Vagina (tissue), 2 donors: Measurements from ENCODE around the gene SNX32. TPM values are rescaled to one million over a fixed set of nuclear protein-coding genes. Genes with fewer than 3 reads are reported as not detected.

Experiments
- DNase-seq, 2 donors: peaks; one replicate each; pipeline ENCODE4 v3.0.0-alpha.2; 2017; ENCODE audit errors: extremely low spot score in 2 of 2
- H3K27ac ChIP-seq: fragments of 200-600 bp; sonication (generic); one replicate; pipeline ENCODE4 v1.5.1; 2019
- H3K27me3 ChIP-seq: fragments of 200-600 bp; sonication (generic); one replicate; pipeline ENCODE4 v1.5.1; 2019
- H3K36me3 ChIP-seq, 2 donors: fragments of 200-600 bp; sonication (generic); one replicate each; pipeline ENCODE4 v1.5.1; 2017 to 2019
- H3K4me1 ChIP-seq: fragments of 200-600 bp; sonication (generic); one replicate; pipeline ENCODE4 v1.5.1; 2019
- H3K4me3 ChIP-seq, 2 donors: fragments of 200-600 bp; sonication (generic); 1 replicate in 1 of 2; 2 replicates in 1 of 2; pipeline ENCODE4 v1.5.1; 2016 to 2019
- H3K9me3 ChIP-seq: fragments of 200-600 bp; sonication (generic); one replicate; pipeline ENCODE4 v1.5.1; 2019
- POLR2A ChIP-seq, 2 donors: fragments of 450-650 bp; IDR thresholded peaks; one replicate each; pipeline ENCODE4 v1.6.1; 2017; ENCODE audit warnings: antibody characterized with exemption in 2 of 2, mild to moderate bottlenecking in 2 of 2, moderate library complexity in 2 of 2
- POLR2AphosphoS5 ChIP-seq, 2 donors: sonication (generic); formaldehyde crosslinking; IDR thresholded peaks; one replicate each; pipeline ENCODE4 v1.9.0; 2017; ENCODE audit warnings: antibody characterized with exemption in 2 of 2, mild to moderate bottlenecking in 2 of 2, low read depth in 1 of 2; ENCODE audit not compliant: insufficient read depth in 1 of 2
- intact Hi-C: fragments of 100-400 bp; cut with DNase I; formaldehyde crosslinking; loops from one replicate; pipeline ENCODE4 v1.15.1; 2023
- total RNA-seq: library from RNA; depleted of rRNA; stranded (reverse); fragments of >200 nt; gene quantifications from one replicate; pipeline ENCODE4 v1.2.3, GENCODE V29; 2016
- TF ChIP-seq, protein P1 (sequence below), 3 experiments: fragments of 450-650 bp in 2 of 3; fragments of 200-600 bp in 1 of 3; sonication (generic) in 1 of 3; IDR thresholded peaks; one replicate each; pipeline ENCODE4 v1.5.1; 2017 to 2019; ENCODE audit warnings: antibody characterized with exemption in 3 of 3, mild to moderate bottlenecking in 2 of 3, moderate library complexity in 2 of 3

SNX32 gene
- total RNA-seq, 1 donor from 2014 or later = 1.5 TPM

DNA sequence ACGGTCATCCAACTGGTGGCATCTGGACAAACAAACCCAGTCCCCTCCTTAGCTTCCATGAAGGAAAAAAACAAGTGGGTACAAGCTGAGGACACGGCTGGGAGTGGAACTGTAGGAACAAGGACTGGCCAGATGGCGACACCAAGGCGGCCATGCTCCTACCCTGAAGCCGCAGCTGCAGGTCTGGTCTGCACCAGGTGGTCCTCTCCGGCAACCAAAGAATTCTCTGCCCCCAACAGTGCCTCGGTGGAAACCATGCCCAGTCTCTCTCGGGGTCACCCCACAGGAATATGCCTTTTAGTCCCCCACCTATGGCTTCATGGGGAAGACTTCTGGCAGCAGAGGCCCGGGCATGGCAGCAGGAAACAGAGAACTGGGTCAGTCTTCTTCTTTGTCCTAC is 24.3 kb upstream of the SNX32 start:
- no peak overlapping the region for H3K27ac ChIP-seq
- H3K4me1 ChIP-seq = peaks cover 9% of the 10 kb centered on the region
- intact Hi-C loops = no loop called here
- TF ChIP-seq POLR2A (IDR thresholded peaks at IDR 0.05) (no peak), POLR2AphosphoS5 (IDR thresholded peaks at IDR 0.05; ENCODE audit: insufficient read depth in 1 of 2, low read depth in 1 of 2) (no peak)
- TF ChIP-seq, protein P1, sequence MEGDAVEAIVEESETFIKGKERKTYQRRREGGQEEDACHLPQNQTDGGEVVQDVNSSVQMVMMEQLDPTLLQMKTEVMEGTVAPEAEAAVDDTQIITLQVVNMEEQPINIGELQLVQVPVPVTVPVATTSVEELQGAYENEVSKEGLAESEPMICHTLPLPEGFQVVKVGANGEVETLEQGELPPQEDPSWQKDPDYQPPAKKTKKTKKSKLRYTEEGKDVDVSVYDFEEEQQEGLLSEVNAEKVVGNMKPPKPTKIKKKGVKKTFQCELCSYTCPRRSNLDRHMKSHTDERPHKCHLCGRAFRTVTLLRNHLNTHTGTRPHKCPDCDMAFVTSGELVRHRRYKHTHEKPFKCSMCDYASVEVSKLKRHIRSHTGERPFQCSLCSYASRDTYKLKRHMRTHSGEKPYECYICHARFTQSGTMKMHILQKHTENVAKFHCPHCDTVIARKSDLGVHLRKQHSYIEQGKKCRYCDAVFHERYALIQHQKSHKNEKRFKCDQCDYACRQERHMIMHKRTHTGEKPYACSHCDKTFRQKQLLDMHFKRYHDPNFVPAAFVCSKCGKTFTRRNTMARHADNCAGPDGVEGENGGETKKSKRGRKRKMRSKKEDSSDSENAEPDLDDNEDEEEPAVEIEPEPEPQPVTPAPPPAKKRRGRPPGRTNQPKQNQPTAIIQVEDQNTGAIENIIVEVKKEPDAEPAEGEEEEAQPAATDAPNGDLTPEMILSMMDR (IDR thresholded peaks at IDR 0.05) = no peak
- H3K4me3 ChIP-seq = no peak overlapping the region
- no peaks in the 10 kb centered on the region for H3K36me3 ChIP-seq
- DNase-seq = no peak
- H3K9me3 ChIP-seq = no peaks in the 10 kb centered on the region
- no peaks in the 10 kb centered on the region for H3K27me3 ChIP-seq

- intact Hi-C loops = loop anchor here (10.0 kb wide), 1 partner anchor 185 kb away; no protein-coding TSS in a partner anchor
Measured at GRCh38 chr11:65810046-65810868, 23.5 kb upstream of the SNX32 start.

GRCh38 chr11:65811764-65812475 is 21.8 kb upstream of the SNX32 start:
- H3K27me3 ChIP-seq = no peaks in the 10 kb centered on the region
- no peak overlapping the region for H3K27ac ChIP-seq
- intact Hi-C loops = loop anchor here (10.0 kb wide), 1 partner anchor 187 kb away; no protein-coding TSS in a partner anchor
- no peak for DNase-seq
- no peaks in the 10 kb centered on the region for H3K9me3 ChIP-seq
- H3K4me3 ChIP-seq = no peak overlapping the region
- H3K4me1 ChIP-seq = peaks cover 21% of the 10 kb centered on the region
- no peaks in the 10 kb centered on the region for H3K36me3 ChIP-seq
- TF ChIP-seq POLR2A (IDR thresholded peaks at IDR 0.05) (no peak), POLR2AphosphoS5 (IDR thresholded peaks at IDR 0.05; ENCODE audit: insufficient read depth in 1 of 2, low read depth in 1 of 2) (no peak)
- TF ChIP-seq, protein P1 (IDR thresholded peaks at IDR 0.05) = no peak

More at GRCh38 chr11:65810046-65810868, 23.5 kb upstream of the SNX32 start:
- Histone ChIP-seq H3K4me3 (no peak overlapping the region), H3K36me3 (no peaks in the 10 kb centered on the region), H3K27ac (no peak overlapping the region), H3K4me1 (peaks cover 15% of the 10 kb centered on the region), H3K27me3 (no peaks in the 10 kb centered on the region), H3K9me3 (no peaks in the 10 kb centered on the region)
- TF ChIP-seq POLR2A (IDR thresholded peaks at IDR 0.05) (no peak), POLR2AphosphoS5 (IDR thresholded peaks at IDR 0.05; ENCODE audit: insufficient read depth in 1 of 2, low read depth in 1 of 2) (no peak)
- TF ChIP-seq, protein P1 (IDR thresholded peaks at IDR 0.05) = no peak
- DNase-seq = no peak

DNA sequence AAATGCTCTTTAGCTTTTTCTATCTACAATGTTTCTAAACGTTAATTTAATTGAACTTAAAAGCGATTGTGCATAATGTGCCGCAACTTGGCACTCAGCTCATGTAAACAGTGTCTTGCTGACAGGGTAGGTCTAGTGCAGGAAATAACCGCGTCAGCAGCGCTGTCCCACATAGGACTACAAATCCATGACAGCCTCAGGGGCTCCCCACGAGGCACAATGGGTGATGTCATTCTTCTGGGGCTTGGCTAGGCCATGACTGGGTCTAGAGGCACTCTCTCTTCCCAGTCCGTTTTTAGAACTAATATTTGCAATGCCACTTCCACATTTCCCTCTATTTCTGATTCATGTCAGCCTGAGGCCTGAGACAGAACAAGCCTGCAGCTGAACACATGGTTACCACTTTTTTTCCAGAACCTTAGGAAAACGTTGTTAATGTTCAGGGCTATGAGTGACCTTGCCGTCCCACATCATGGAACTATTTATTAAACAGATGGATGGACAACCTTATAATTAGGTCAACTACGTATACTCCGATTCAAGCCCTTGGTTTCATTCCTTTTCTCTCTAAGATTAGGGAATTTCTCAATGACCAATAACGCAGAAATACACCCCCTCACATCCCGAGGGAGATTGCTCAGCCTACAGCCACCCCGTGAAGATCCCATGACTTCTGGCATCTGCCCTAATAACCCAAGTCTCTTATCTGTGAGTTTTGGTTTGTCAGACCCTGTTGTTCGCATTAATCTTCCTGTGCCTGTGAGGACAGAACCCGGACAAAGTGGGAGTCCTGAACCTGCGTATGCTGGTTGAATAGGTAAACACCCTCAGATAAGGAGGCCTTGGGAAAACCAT is 19.4 kb upstream of the SNX32 start:
- no peak for TF ChIP-seq POLR2A (IDR thresholded peaks at IDR 0.05)
- no peak for TF ChIP-seq POLR2AphosphoS5 (IDR thresholded peaks at IDR 0.05; ENCODE audit: insufficient read depth in 1 of 2, low read depth in 1 of 2)
- TF ChIP-seq, protein P1 (IDR thresholded peaks at IDR 0.05) = no peak
- Histone ChIP-seq H3K9me3 (no peaks in the 10 kb centered on the region), H3K4me3 (no peak overlapping the region), H3K27ac (no peak overlapping the region), H3K4me1 (peaks cover 29% of the 10 kb centered on the region), H3K36me3 (no peaks in the 10 kb centered on the region), H3K27me3 (no peaks in the 10 kb centered on the region)
- intact Hi-C loops = loop anchor here (10.0 kb wide), 1 partner anchor 190 kb away; no protein-coding TSS in a partner anchor
- no peak for DNase-seq
